ENCODE measurements around the gene OLFML2A. TPM values are rescaled to one million over a fixed set of nuclear protein-coding genes. Genes with fewer than 3 reads are reported as not detected.

The OLFML2A gene
- 1.1 and 3.3 TPM in 2 replicates for total RNA-seq

GRCh38 chr9:124776954-124777648 is at the start of gene OLFML2A:
Gene OLFML2A (plus strand): TSS chr9:124777133. CDS start chr9:124777271, 138 bp downstream.

GRCh38 chr9:124771021-124771866 is 5.7 kb upstream of the OLFML2A start, which contains the start of gene NR6A1:
Gene NR6A1 (minus strand): TSS chr9:124771311.

GRCh38 chr9:124852829-124853531 is 76.0 kb downstream of the OLFML2A start, which contains the start of gene WDR38:
Gene WDR38 (plus strand): TSS chr9:124853460. CDS start chr9:124853532, 72 bp downstream.

GRCh38 chr9:124861342-124862229 is 84.7 kb downstream of the OLFML2A start, which contains the start of the genes ARPC5L and RPL35:
Gene ARPC5L (plus strand): TSS chr9:124862130. CDS start chr9:124869291, 7,161 bp downstream.
Gene RPL35 (minus strand): TSS chr9:124861957. CDS start chr9:124861912, 45 bp downstream.

Other genes starting within 250 kb of the OLFML2A start
- 1.1 and 1.3 TPM in 2 replicates for gene NR6A1, start 5.8 kb upstream of the OLFML2A start, total RNA-seq
- gene WDR38, start 76.3 kb downstream of the OLFML2A start, total RNA-seq: not detected in 2 replicates
- 2,030 and 2,087 TPM in 2 replicates for gene RPL35, start 84.8 kb downstream of the OLFML2A start, total RNA-seq
- 21.9 and 27.9 TPM in 2 replicates for gene ARPC5L, start 85.0 kb downstream of the OLFML2A start, total RNA-seq
- 12.1 and 13.8 TPM in 2 replicates for gene GOLGA1, start 163.9 kb downstream of the OLFML2A start, total RNA-seq

Measured in vein endothelial cell (primary cell).